HEK293T (cell line): ENCODE results near the gene ADH6.

ENCODE experiments used
- FOXK2 ChIP-seq: fragments of 450-650 bp; IDR thresholded peaks from 2 replicates; pipeline ENCODE4 v1.6.1; 2016; ENCODE audit warnings: mild to moderate bottlenecking
- FOXM1 ChIP-seq: fragments of 450-650 bp; IDR thresholded peaks from 2 replicates; pipeline ENCODE4 v1.6.1; 2017; ENCODE audit warnings: mild to moderate bottlenecking, borderline replicate concordance

- no peak for TF ChIP-seq FOXM1
- no peak for TF ChIP-seq FOXK2
Measured at GRCh38 chr4:99248714-99249113, 29.7 kb upstream of the ADH6 start.
